Heart left ventricle (tissue), 16 donors: ENCODE measurements around the gene SMURF1. TPM values are rescaled to one million over a fixed set of nuclear protein-coding genes. Genes with fewer than 3 reads are reported as not detected.

Source experiments
- ATAC-seq, 4 donors: fragments of 200-7000 bp; cut with Tn5 transposase; one replicate each; pipeline ENCODE4 v1.9.1; 2020 to 2022; ENCODE audit warnings: moderate library complexity in 4 of 4, mild to moderate bottlenecking in 3 of 4, moderate number of reproducible peaks in 1 of 4
- DNase-seq, 5 donors: peaks; one replicate each; pipeline ENCODE4 v3.0.0-alpha.2; 2020
- H3K27ac ChIP-seq, 12 donors: fragments of 200-600 bp; sonication (generic) in 4 of 12; one replicate each; pipeline versions ENCODE4 v1.5.0 to v1.8.0; 2016 to 2022; ENCODE audit warnings: mild to moderate bottlenecking in 2 of 12
- H3K27me3 ChIP-seq, 9 donors: fragments of 200-600 bp; sonication (generic) in 2 of 9; one replicate each; pipeline versions ENCODE4 v1.5.1 to v1.8.0; 2016 to 2022; ENCODE audit warnings: mild to moderate bottlenecking in 3 of 9
- H3K36me3 ChIP-seq, 9 donors: fragments of 200-600 bp; sonication (generic) in 2 of 9; one replicate each; pipeline versions ENCODE4 v1.5.0 to v1.8.0; 2018 to 2022; ENCODE audit warnings: mild to moderate bottlenecking in 2 of 9
- H3K4me1 ChIP-seq, 12 donors: fragments of 200-600 bp; sonication (generic) in 4 of 12; one replicate each; pipeline versions ENCODE4 v1.5.0 to v1.8.0; 2016 to 2022; ENCODE audit warnings: mild to moderate bottlenecking in 3 of 12
- H3K4me3 ChIP-seq, 12 donors: fragments of 200-600 bp; sonication (generic) in 4 of 12; one replicate each; pipeline versions ENCODE4 v1.5.0 to v1.8.0; 2017 to 2022; ENCODE audit warnings: mild to moderate bottlenecking in 9 of 12, moderate library complexity in 4 of 12
- H3K9me3 ChIP-seq, 12 donors: fragments of 200-600 bp; sonication (generic) in 4 of 12; one replicate each; pipeline versions ENCODE4 v1.5.0 to v1.8.0; 2016 to 2022; ENCODE audit warnings: mild to moderate bottlenecking in 1 of 12
- POLR2A ChIP-seq, 2 donors: fragments of 450-650 bp; IDR thresholded peaks; one replicate each; pipeline ENCODE4 v1.6.1; 2017; ENCODE audit warnings: antibody characterized with exemption in 2 of 2, mild to moderate bottlenecking in 2 of 2, moderate library complexity in 2 of 2
- WGBS, 4 donors: extraction: QIAGEN DNeasy Blood & Tissue Kit in 2 of 4; methylation state at CpG; one replicate each; pipeline versions ENCODE4 v1.1.5 to v1.1.7; 2013 to 2018; 5-methylcytosine and 5-hydroxymethylcytosine counted together
- intact Hi-C, 10 donors: fragments of 100-400 bp; cut with DNase I; formaldehyde crosslinking; loops; one replicate each; pipeline versions ENCODE4 v1.11.1 to v1.14.2; 2022
- polyA plus RNA-seq, 2 donors: library from polyadenylated mRNA; stranded (reverse); fragments of 200-250 nt; gene quantifications; one replicate each; pipeline ENCODE4 v1.2.3, GENCODE V29; 2013
- total RNA-seq, 9 donors: library from RNA; depleted of rRNA in 2 of 9; stranded (reverse); fragments of >200 nt in 2 of 9; fragmentation: NEBNext Ultra II Directional in 3 of 9; extraction: Animal tissue kit (Norgen Biotek cat#: 25700) in 3 of 9; gene quantifications; one replicate each; pipeline versions ENCODE4 v1.1.0 to v1.2.4, GENCODE V29; 2016 to 2023
- TF ChIP-seq, protein P1 (sequence below), 12 donors: fragments of 200-600 bp; sonication (generic) in 4 of 12; IDR thresholded peaks; one replicate each; pipeline versions ENCODE4 v1.5.0 to v1.8.0; 2018 to 2022; ENCODE audit warnings: antibody characterized with exemption in 12 of 12, mild to moderate bottlenecking in 5 of 12
- donor health status: ischemic (EF 13 %, LVEDD 7.1; RV severe dilation, severe dysfunction).
- donor health status: healthy with polysubstance abuse.
- donor health status: DM: no; HTN: yes; CAD: no.
- donor health status: DM: no; HTN: no; CAD: no.
- donor health status: ischemic (EF 25% LVEDD 6.9; RV normal size, moderate dysfunction).
- donor health status: ischemic (EF 25% LVEDD 5.7; RV mildly dilated, moderate dysfunction).
- donor health status: healthy.
- donor health status: DM: yes; HTN: yes; CAD: no.
- donor health status: ischemic (EF 35%, LVEDD 5.7; RV mildly dilated, moderate dysfunction).
- donor health status: nonischemic (EF 11% LVEDD 7.7; RV severe dilation, severe dysfunction).
- donor health status: DM: yes; HTN: yes; CAD: no.
- donor health status: PGD.
- donor health status: ischemic (EF 29% LVEDD 5.4; RV normal size, mild dysfunction).
- donor health status: nonischemic (EF 23%, LVEDD 6.1; RV moderate dilation, normal function).

SMURF1 gene
- total and polyA plus RNA-seq, 11 donors = 3.5 to 15.4 (median 12.4) TPM

DNA sequence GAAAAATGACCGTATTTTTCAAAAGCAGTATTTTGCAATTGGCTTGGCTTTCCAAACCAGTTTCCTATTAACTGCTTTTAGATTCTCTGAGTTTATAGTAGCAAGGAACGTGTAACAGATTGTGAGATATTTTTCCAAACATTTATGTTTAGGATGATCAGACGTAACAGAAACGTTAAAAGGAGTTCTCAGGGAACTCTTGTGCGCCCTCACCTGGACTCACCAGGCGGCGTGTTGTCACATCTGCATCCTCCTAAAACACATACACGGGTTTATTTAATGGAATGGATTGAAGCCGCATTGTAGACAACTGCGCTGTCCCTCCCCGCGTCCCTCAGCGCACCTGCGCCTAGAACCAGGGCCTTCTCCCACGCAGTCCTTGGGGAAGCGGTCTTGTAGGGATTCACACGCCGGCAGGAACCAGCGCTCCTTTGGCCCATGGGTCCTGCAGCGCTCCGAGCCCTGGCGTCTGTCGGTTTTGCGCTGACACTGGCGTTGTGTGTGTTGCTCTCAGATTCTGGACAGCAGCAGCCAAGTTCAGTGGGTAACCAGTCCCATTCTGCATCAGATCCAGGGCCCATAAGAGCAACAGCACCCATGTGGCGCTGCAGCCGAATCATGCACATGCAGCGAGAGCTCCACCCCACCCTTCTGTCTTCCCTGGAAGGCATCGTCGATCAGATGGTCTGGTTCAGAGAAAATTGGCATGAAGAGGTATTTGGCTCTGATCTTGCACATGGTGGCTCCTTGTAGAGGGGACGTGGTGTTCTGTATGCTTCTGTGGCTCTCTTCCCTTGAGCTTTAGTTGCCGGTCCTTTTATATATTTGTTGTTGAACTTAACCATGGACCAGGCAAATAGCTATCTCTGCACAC is 150.6 kb downstream of the SMURF1 start:
- TF ChIP-seq, protein P1, sequence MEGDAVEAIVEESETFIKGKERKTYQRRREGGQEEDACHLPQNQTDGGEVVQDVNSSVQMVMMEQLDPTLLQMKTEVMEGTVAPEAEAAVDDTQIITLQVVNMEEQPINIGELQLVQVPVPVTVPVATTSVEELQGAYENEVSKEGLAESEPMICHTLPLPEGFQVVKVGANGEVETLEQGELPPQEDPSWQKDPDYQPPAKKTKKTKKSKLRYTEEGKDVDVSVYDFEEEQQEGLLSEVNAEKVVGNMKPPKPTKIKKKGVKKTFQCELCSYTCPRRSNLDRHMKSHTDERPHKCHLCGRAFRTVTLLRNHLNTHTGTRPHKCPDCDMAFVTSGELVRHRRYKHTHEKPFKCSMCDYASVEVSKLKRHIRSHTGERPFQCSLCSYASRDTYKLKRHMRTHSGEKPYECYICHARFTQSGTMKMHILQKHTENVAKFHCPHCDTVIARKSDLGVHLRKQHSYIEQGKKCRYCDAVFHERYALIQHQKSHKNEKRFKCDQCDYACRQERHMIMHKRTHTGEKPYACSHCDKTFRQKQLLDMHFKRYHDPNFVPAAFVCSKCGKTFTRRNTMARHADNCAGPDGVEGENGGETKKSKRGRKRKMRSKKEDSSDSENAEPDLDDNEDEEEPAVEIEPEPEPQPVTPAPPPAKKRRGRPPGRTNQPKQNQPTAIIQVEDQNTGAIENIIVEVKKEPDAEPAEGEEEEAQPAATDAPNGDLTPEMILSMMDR (IDR thresholded peaks at IDR 0.05) = no peak
- TF ChIP-seq POLR2A (IDR thresholded peaks at IDR 0.05) = no peak
- Histone ChIP-seq H3K9me3 (no peaks in the 10 kb centered on the region), H3K4me3 (no peak overlapping the region), H3K4me1 (no peaks in the 10 kb centered on the region), H3K36me3 (peaks cover 0 to 99% (median 91%) of the 10 kb centered on the region in 9 donors), H3K27me3 (no peaks in the 10 kb centered on the region), H3K27ac (no peak overlapping the region)
- 90 to 93% (median 92%) methylated on average over 32 of the region's 32 CpGs for WGBS, 4 donors
- intact Hi-C loops = loop anchor here in 1 of 10 donors (10.0 kb wide), 1 partner anchor 58 kb away; no protein-coding TSS in a partner anchor
- DNase-seq (peak in 1 of 5 donors; percentile 10), ATAC-seq (no peak)

DNA sequence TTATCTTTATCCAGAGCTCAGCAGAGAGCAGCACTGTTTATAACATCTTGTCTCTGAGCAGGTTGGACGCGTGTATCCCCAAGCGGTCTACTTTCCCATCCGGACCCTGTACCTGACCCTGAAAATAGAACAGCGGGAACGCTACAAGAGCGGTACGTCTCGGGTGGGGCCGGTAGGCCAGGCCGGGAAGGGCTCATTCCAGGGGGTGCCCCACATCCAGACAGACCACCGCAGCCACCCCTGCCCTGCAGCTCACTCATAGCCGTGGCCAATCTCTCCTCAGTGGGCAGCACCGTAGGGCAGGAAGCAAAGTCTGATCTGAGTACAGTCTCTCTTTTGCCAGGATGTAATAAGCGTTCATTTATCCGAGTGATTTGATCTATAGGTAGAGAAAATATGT is 151.8 kb downstream of the SMURF1 start:
- Histone ChIP-seq H3K36me3 (peaks cover 0 to 100% (median 96%) of the 10 kb centered on the region in 9 donors), H3K4me3 (no peak overlapping the region), H3K9me3 (no peaks in the 10 kb centered on the region), H3K27me3 (no peaks in the 10 kb centered on the region), H3K27ac (no peak overlapping the region), H3K4me1 (no peaks in the 10 kb centered on the region)
- whole genome bisulfite sequencing, 4 donors = 91 to 95% (median 95%) methylated on average over 16 of the region's 16 CpGs
- ATAC-seq (no peak), DNase-seq (peak in 1 of 5 donors; percentile 8)
- intact Hi-C loops = loop anchor here in 1 of 10 donors (10.0 kb wide), 1 partner anchor 57 kb away; no protein-coding TSS in a partner anchor
- TF ChIP-seq, protein P1 (IDR thresholded peaks at IDR 0.05) = no peak
- TF ChIP-seq POLR2A (IDR thresholded peaks at IDR 0.05) = no peak

DNA sequence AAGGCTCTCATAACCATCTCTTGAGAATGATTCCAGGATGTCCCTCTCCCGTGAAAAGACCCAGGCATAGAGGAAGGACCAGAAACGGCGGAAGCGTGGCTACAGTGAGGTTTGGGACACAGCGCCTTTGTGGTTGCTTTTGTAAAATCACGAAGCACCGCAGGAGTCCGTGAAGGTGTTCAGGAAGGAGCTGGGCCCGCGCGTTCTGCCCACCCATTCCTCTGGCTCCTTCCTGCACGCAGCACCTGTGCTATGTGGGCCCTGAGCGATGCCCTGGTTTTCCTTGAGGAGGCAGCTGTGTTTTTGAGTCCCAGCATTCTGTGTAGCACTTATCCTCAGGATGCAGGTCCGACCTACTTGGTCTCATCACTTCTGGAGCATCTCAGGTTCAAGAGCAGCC is 152.8 kb downstream of the SMURF1 start:
- DNase-seq = peak in 1 of 5 donors; percentile 7
- no peaks in the 10 kb centered on the region for H3K4me1 ChIP-seq
- intact Hi-C loops = loop anchor here in 1 of 10 donors (10.0 kb wide), 1 partner anchor 56 kb away; no protein-coding TSS in a partner anchor

More for the DNA sequence above, 152.8 kb downstream of the SMURF1 start:
- Histone ChIP-seq H3K27me3 (no peaks in the 10 kb centered on the region), H3K9me3 (peaks cover 0 to 4% (median 0%) of the 10 kb centered on the region in 12 donors), H3K27ac (no peak overlapping the region), H3K36me3 (peaks cover 0 to 100% (median 96%) of the 10 kb centered on the region in 9 donors), H3K4me3 (no peak overlapping the region)
- WGBS, 4 donors = 83 to 98% (median 94%) methylated on average over 14 of the region's 14 CpGs
- ATAC-seq = no peak
- TF ChIP-seq, protein P1 (IDR thresholded peaks at IDR 0.05) = no peak
- TF ChIP-seq POLR2A (IDR thresholded peaks at IDR 0.05) = no peak
